Renal cortex interstitium (tissue), 11 donors: ENCODE results near the gene MST1R. TPM values are rescaled to one million over a fixed set of nuclear protein-coding genes. Genes with fewer than 3 reads are reported as not detected.

Experiments
- DNase-seq, 11 donors: peaks; one replicate each; pipeline ENCODE4 v3.0.0-alpha.2; 2013; ENCODE audit warnings: low read depth in 9 of 11, low spot score in 4 of 11; ENCODE audit errors: extremely low read depth in 1 of 11
- polyA plus RNA-seq, 3 donors: library from polyadenylated mRNA; unstranded; fragments of 120-200 nt; gene quantifications; one replicate each; pipeline ENCODE4 v1.2.1, GENCODE V29; 2013; ENCODE audit not compliant: insufficient read length in 3 of 3

MST1R gene
- polyA plus RNA-seq, 3 donors, result 1.3 to 1.7 (median 1.5) TPM

DNA sequence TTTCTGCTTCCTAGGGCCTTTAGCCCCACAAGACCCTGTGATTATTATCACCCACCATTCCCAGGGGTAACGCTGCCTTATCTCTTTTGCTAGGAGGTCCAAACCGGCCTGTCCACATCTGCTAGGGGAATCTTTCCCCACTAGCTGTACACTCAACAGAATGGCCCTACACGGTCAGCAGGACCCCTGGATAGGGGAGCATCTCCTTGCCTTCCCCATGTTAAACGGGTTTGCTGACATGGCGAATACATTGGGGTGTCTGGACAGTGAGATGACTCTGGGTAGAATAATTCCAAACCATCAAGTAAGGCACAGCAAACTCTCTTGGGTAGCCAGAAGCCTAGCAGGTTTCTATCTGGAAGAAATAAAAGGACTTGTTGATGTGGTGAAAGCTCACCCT is 48.0 kb downstream of the MST1R start:
- DNase-seq, result no peak

DNA sequence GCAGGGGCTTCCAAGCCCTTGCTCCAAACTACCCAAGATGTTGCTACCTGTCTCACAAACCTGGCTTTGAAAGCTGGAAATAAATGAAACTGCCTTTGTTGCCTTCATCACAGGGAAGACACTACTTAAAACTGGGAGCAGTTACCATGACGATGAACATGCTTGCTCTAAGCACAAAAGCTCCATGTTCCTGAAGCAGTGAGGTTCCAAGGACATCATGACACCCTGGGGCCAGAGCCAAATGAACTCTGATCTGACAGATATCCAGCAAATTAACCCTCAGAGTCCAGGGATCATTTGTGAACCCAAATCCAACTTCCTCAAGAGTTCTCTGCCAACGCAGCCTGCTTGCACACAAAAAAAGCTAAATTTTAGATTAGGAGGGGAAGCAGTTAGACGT is 58.0 kb downstream of the MST1R start:
- DNase-seq, result no peak

DNA sequence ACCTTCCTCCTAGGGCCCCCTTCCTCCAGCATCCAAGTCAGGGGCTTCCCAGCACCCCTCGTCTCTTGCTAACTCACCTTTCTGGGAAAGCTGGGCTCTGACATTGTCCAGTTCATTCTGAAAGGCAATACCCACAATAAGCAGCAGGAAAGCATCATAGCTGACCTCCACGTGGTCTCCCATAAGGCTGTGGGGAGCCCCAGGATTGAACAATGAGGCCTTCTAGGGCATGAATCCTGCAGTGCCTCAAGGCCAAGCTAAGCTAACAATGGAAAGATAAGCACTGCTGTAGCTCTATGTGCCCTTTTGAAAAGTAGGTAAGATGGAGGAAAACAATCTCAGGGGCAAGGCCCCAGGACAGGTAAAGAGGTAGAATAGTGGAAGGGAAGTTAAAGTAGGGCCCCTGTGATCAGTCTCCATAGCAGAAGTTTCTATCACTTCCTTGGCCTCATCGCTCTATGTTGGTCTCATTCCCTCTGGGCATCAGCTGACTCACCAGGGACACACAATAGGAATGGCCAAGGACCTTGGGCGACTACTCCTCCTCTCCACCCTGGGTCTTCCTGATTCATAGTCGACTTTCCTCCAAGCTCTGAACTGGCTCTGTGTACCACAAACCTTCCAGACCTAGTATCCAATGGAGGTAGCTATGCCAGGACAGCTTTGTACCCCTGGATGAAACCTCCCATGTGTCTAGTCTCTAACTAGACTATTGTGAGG is 59.0 kb downstream of the MST1R start:
- no peak for DNase-seq

DNA sequence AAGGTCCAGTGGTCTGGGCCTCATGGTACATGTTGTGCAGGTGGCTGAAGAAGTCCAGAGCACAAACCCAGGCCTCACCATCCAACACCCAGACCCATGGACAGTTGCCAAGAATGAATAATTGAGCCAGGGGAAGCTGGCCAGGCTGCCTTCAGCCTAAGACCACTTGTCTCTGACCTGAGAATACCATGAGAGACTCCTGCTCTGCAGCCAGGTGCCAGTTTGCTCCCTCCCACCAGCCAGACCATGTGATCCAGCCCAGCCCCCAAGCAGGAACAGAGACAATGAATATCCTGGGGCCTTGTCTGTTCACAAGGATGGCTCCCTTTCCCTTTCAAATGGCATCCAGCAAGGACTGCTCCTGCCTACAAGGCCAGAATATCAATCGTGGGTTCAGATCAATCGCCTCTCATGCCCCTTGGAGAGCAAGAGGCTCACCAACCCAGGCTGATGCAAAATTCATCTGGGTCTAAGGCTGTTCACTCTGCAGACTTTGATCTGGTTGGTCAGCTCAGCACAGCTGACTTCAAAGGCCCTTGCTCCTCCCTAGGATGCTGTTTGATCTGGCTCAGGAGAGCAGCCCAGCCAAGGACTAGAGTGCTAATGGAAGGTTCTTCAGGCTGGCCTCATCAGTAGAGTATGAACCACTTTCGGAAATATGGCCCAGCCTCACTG is 60.7 kb downstream of the MST1R start:
- DNase-seq, result no peak

DNA sequence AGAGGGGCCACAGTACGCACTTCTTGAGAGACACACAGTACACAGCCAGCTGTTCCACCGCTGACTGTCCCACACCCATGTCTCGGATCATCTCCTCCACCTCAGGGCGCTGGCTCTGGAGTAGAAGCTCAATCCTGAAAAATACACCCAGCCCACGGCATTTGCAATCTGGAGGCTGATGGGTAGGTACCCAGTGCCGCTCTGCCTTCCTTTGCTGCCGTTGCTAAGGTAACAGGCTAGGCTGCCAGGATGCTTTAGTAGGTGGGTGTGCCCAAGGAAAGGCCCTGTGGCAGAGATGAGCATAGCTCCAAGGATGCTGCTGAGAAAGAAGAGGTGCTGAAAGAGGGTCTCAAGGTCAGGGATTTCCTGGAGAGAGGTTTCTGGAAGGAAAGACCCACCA is 61.9 kb downstream of the MST1R start:
- DNase-seq, result no peak

DNA sequence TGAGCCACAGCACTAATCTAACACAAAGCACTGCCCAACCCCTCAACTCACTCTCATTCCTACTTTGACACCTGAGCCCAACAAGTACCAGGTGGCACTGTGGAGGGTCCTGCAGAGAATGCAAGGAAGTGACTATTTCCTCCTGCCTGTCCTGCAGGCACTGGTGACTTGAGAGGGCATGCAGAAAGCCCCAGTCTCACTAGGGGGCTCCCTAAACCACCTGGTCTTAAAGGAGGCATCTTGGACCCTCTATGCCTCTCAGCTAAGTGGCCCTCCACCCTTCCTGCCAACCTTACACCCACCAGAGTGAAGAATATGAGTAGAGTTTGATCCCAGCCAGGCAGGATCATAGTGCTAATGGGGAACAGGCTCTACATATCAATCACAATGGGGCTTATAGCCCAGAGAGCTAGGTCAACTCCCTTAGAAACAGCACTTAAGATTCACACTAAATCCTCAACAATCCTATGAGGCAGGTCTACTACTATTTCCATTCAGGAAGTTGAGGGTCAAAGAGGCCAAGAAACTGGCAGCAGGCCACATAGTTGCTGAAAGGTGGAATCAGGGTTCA is 62.5 kb downstream of the MST1R start:
- DNase-seq, result peak in 1 of 11 donors; percentile 3

DNA sequence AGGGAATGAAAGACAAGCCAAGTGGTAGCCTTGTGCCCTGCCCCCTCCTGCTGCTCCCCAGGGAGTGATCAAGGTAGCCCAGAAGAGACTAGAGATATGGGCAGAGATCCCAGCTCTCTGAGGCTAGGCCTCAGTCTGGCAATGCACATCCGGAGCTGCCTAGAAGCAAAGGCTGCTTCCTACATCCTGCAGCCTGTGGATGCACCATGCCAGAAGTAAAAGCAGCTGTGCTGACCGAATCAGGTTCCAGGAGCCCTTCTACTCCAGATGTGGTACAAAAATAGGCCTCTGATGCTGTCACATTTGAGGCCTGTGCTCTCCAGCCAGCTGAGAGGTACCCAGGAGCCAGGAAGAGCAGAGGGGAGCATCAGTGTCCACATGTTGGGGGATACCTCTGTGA is 63.3 kb downstream of the MST1R start:
- DNase-seq, result no peak

DNA sequence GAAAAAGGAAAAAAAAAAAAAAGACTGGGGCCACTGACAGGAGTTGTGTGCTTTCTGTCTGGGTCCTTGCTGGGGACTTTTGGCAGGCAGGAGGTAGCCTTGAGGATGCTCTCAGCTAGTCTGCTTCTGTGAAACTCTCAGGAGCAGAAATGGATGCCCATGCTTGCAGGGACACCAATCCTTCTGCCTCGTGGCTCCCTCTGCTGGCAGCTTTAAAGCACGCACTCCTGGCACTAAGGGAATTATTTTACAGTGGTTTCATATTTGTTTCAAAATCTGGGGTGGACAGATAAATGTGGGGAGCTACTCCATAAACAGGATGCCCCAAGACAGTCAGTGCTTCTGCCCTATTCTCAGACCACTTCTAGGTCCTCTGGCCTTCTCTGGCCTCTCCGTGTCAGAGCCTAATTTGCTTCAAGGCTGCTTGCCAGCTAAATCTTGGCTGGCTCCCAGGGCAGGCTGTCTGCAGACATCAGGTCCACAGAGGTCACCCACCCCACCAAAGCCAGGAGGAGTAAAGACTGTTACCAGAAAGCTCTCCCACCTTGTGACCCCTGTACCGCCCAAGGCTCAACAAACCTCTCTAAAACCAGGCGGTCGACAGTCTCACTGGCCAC is 64.4 kb downstream of the MST1R start:
- peak; percentile 47 to 77 (median 62) for DNase-seq

Other genes starting within 250 kb of the MST1R start
- 100 to 1,000 TPM; 145 to 153 (median 152) TPM for gene APEH, start 229.5 kb downstream of the MST1R start, polyA plus RNA-seq
- gene MST1, start 214.4 kb downstream of the MST1R start, polyA plus RNA-seq, result 100 to 1,000 TPM in 2 of 3 donors, 10 to 100 TPM in 1; 99.1 to 242 (median 199) TPM
- gene RNF123, start 214.3 kb downstream of the MST1R start, polyA plus RNA-seq, result 10 to 100 TPM; 33.9 to 42.2 (median 38.8) TPM
- gene AMIGO3, start 184.2 kb downstream of the MST1R start, polyA plus RNA-seq, result 1 to 10 TPM; 1.4 to 2.2 (median 1.8) TPM
- gene GMPPB, start 179.9 kb downstream of the MST1R start, polyA plus RNA-seq, result 10 to 100 TPM; 13.2 to 17.6 (median 17.3) TPM
- gene IP6K1, start 117.3 kb downstream of the MST1R start, polyA plus RNA-seq, result 10 to 100 TPM; 50.6 to 55.8 (median 51.2) TPM
- under 1 TPM in 1 of 3 donors, not detected in 2; 0.15 TPM for gene CDHR4, start 104.0 kb downstream of the MST1R start, polyA plus RNA-seq
- 10 to 100 TPM in 1 of 3 donors, 1 to 10 TPM in 2; 9.6 to 16.9 (median 10.0) TPM for gene INKA1, start 100.6 kb downstream of the MST1R start, polyA plus RNA-seq
- 10 to 100 TPM; 31.8 to 50.9 (median 36.5) TPM for gene UBA7, start 89.9 kb downstream of the MST1R start, polyA plus RNA-seq
- 10 to 100 TPM in 1 of 3 donors, 1 to 10 TPM in 2; 9.4 to 12.8 (median 9.8) TPM for gene TRAIP, start 47.3 kb downstream of the MST1R start, polyA plus RNA-seq
- gene CAMKV, start 34.0 kb downstream of the MST1R start, polyA plus RNA-seq, result under 1 TPM; 0.16 to 0.18 (median 0.17) TPM
- gene MON1A, start 25.9 kb upstream of the MST1R start, polyA plus RNA-seq, result 10 to 100 TPM in 1 of 3 donors, 1 to 10 TPM in 2; 7.0 to 10.5 (median 7.3) TPM
- 100 to 1,000 TPM; 119 to 192 (median 135) TPM for gene RBM6, start 36.3 kb upstream of the MST1R start, polyA plus RNA-seq
- gene RBM5, start 185.0 kb upstream of the MST1R start, polyA plus RNA-seq, result 100 to 1,000 TPM; 260 to 395 (median 268) TPM